A549 (cell line): ENCODE results near the gene SLC16A12. TPM values are rescaled to one million over a fixed set of nuclear protein-coding genes. Genes with fewer than 3 reads are reported as not detected.

ENCODE experiments used
- ATAC-seq, 2 experiments: fragments of 200-7000 bp in 1 of 2; fragments of >200 bp in 1 of 2; cut with Nextera tagmentation in 1 of 2; cut with Tn5 transposase in 1 of 2; 3 replicates each; pipeline versions ENCODE4 v1.8.0 to v1.9.1; 2018 to 2020; ENCODE audit warnings: mild to moderate bottlenecking in 1 of 2, moderate library complexity in 1 of 2
- CTCF ChIA-PET: fragments of 300-600 bp; sonication (Branson Sonifier 250); formaldehyde crosslinking; extraction: SDS; loops from one replicate; lab custom pipeline; 2021; ENCODE audit warnings: antibody characterized with exemption, inconsistent platforms; lab: Yijun Ruan, JAX
- POLR2A ChIA-PET: fragments of 350-600 bp; formaldehyde crosslinking; extraction: SDS; loops from one replicate; lab custom pipeline; 2021; ENCODE audit warnings: antibody characterized with exemption, inconsistent platforms; lab: Yijun Ruan, JAX
- DNase-seq, 2 experiments: peaks; one replicate each; pipeline versions ENCODE4 v3.0.0 to v3.0.0-alpha.2; 2011 to 2016; ENCODE audit warnings: low read depth in 1 of 2, low spot score in 1 of 2
- FAIRE-seq: peaks from 2 replicates; lab custom pipeline; 2011; peaks lifted over from hg19 to GRCh38; lab: Jason Lieb, UNC
- H3K27ac ChIP-seq, 2 experiments: fragments of >200 bp; sonication (Bioruptor Twin); formaldehyde crosslinking; 3 replicates each; pipeline ENCODE4 v1.5.1; 2016 to 2017
- H3K4me1 ChIP-seq: fragments of >200 bp; sonication (Bioruptor Twin); formaldehyde crosslinking; 3 replicates; pipeline ENCODE4 v1.6.1; 2016
- H3K4me2 ChIP-seq: fragments of >200 bp; sonication (Bioruptor Twin); formaldehyde crosslinking; 3 replicates; pipeline ENCODE4 v1.6.1; 2016
- H3K4me3 ChIP-seq: fragments of >200 bp; sonication (Bioruptor Twin); formaldehyde crosslinking; 3 replicates; pipeline ENCODE4 v1.5.1; 2016
- H3K9me3 ChIP-seq: fragments of >200 bp; sonication (Bioruptor Twin); formaldehyde crosslinking; 3 replicates; pipeline ENCODE4 v1.6.1; 2016
- CHD2 ChIP-seq: fragments of 150-350 bp; IDR thresholded peaks from 2 replicates; pipeline ENCODE4 v1.6.1; 2014; ENCODE audit warnings: low read length; ENCODE audit not compliant: partially characterized antibody
- CHD4 ChIP-seq: fragments of 200-600 bp; sonication (generic); IDR thresholded peaks from 2 replicates; pipeline ENCODE4 v1.6.1; 2016; ENCODE audit warnings: antibody characterized with exemption, mild to moderate bottlenecking, borderline replicate concordance
- ELK1 ChIP-seq: fragments of 150-350 bp; IDR thresholded peaks from 2 replicates; pipeline ENCODE4 v1.6.1; 2014; ENCODE audit warnings: low read depth, mild to moderate bottlenecking, low read length
- EP300 ChIP-seq, 2 experiments: fragments of >200 bp; sonication (Bioruptor Twin); formaldehyde crosslinking; IDR thresholded peaks; 2 replicates in 1 of 2; 3 replicates in 1 of 2; pipeline ENCODE4 v1.6.1; 2016 to 2017
- FOSB ChIP-seq: fragments of 250-450 bp; sonication (Bioruptor Pico); IDR thresholded peaks from 2 replicates; pipeline ENCODE4 v1.5.0; 2020; ENCODE audit warnings: mild to moderate bottlenecking, moderate library complexity
- FOXS1 ChIP-seq: fragments of 250-450 bp; sonication (Bioruptor Pico); IDR thresholded peaks from 2 replicates; pipeline ENCODE4 v1.5.0; 2020; ENCODE audit warnings: mild to moderate bottlenecking, moderate library complexity
- HEYL ChIP-seq: fragments of 250-450 bp; sonication (Bioruptor Pico); IDR thresholded peaks from 2 replicates; pipeline ENCODE4 v1.8.0; 2021; ENCODE audit warnings: mild to moderate bottlenecking, moderate library complexity
- HMGXB4 ChIP-seq: fragments of 250-450 bp; sonication (Bioruptor Pico); IDR thresholded peaks from 2 replicates; pipeline ENCODE4 v1.5.0; 2021; ENCODE audit warnings: mild to moderate bottlenecking, moderate library complexity, borderline replicate concordance
- HOXB13 ChIP-seq: fragments of 250-450 bp; sonication (Bioruptor Pico); IDR thresholded peaks from 2 replicates; pipeline ENCODE4 v1.5.0; 2020; ENCODE audit warnings: low read depth, mild to moderate bottlenecking, moderate library complexity
- JUN ChIP-seq, 2 experiments: fragments of >200 bp; sonication (Bioruptor Twin); formaldehyde crosslinking; IDR thresholded peaks; 2 replicates in 1 of 2; 3 replicates in 1 of 2; pipeline ENCODE4 v1.6.1; 2016 to 2017
- KDM1A ChIP-seq: fragments of 200-600 bp; sonication (generic); IDR thresholded peaks from 2 replicates; pipeline ENCODE4 v1.6.1; 2016; ENCODE audit warnings: low read depth, mild to moderate bottlenecking
- MAZ ChIP-seq: fragments of 150-350 bp; IDR thresholded peaks from 2 replicates; pipeline ENCODE4 v1.6.1; 2014; ENCODE audit warnings: antibody characterized with exemption, low read depth, low read length, borderline replicate concordance
- NFE2L2 ChIP-seq: fragments of 150-350 bp; conservative IDR thresholded peaks from 2 replicates; pipeline ENCODE4 v1.6.1; 2014; ENCODE audit warnings: low read length
- NPAS2 ChIP-seq: fragments of 250-450 bp; sonication (Bioruptor Pico); IDR thresholded peaks from 2 replicates; pipeline ENCODE4 v1.8.0; 2022; ENCODE audit warnings: mild to moderate bottlenecking, moderate library complexity, borderline replicate concordance
- PHF8 ChIP-seq: fragments of 200-600 bp; sonication (generic); IDR thresholded peaks from 2 replicates; pipeline ENCODE4 v1.6.1; 2016; ENCODE audit warnings: low read depth, mild to moderate bottlenecking, antibody characterized with exemption, moderate library complexity, borderline replicate concordance
- POLR2AphosphoS2 ChIP-seq: conservative IDR thresholded peaks from 2 replicates; pipeline ENCODE4 v1.6.1; 2012; ENCODE audit warnings: low read length, improper control_type of control experiment, inconsistent platforms
- RARB ChIP-seq: fragments of 250-450 bp; sonication (Bioruptor Pico); IDR thresholded peaks from 2 replicates; pipeline ENCODE4 v1.8.0; 2021; ENCODE audit warnings: mild to moderate bottlenecking, moderate library complexity
- RCOR1 ChIP-seq: fragments of 150-350 bp; IDR thresholded peaks from 2 replicates; pipeline ENCODE4 v1.6.1; 2014; ENCODE audit warnings: antibody characterized with exemption, low read length, low read depth
- REST ChIP-seq: fragments of 200-600 bp; sonication (generic); IDR thresholded peaks from 2 replicates; pipeline ENCODE4 v1.6.1; 2016; ENCODE audit warnings: antibody characterized with exemption, mild to moderate bottlenecking, moderate library complexity
- RFX5 ChIP-seq: fragments of 450-650 bp; IDR thresholded peaks from 2 replicates; pipeline ENCODE4 v1.7.1; 2014; ENCODE audit warnings: antibody characterized with exemption, mild to moderate bottlenecking, moderate library complexity
- SMC3 ChIP-seq: fragments of >200 bp; sonication (Bioruptor Twin); formaldehyde crosslinking; IDR thresholded peaks from 3 replicates; pipeline ENCODE4 v1.6.1; 2018; ENCODE audit warnings: inconsistent platforms
- TP53 ChIP-seq: fragments of 250-450 bp; sonication (Bioruptor Pico); IDR thresholded peaks from 2 replicates; pipeline ENCODE4 v1.5.0; 2021; ENCODE audit warnings: mild to moderate bottlenecking, moderate library complexity
- ZC3H11A ChIP-seq: fragments of 450-650 bp; IDR thresholded peaks from 2 replicates; pipeline ENCODE4 v1.6.1; 2014; ENCODE audit warnings: antibody characterized with exemption, mild to moderate bottlenecking
- WGBS: methylation state at CpG from one replicate; pipeline ENCODE4 v1.1.6; 2017; ENCODE audit errors: missing lambda C conversion rate; 5-methylcytosine and 5-hydroxymethylcytosine counted together
- polyA plus RNA-seq, 4 experiments: library from polyadenylated mRNA; depleted of rRNA in 3 of 4; stranded (reverse); fragments of >200 nt; fragmentation: RNase III in 1 of 4; extraction: RNeasy Plus Mini Kit Qiagen cat#74134 plus additional on column Dnase treatment in 1 of 4; gene quantifications; 2 replicates in 3 of 4; 3 replicates in 1 of 4; pipeline ENCODE4 v1.2.3, GENCODE V29; 2011 to 2017
- TF ChIP-seq, protein P1 (sequence below): fragments of 450-650 bp; IDR thresholded peaks from 2 replicates; pipeline ENCODE4 v1.6.1; 2014; ENCODE audit warnings: antibody characterized with exemption
- TF ChIP-seq, protein P2 (sequence below): fragments of 250-450 bp; sonication (Bioruptor Pico); IDR thresholded peaks from 2 replicates; pipeline ENCODE4 v1.5.0; 2020; ENCODE audit warnings: low read depth, mild to moderate bottlenecking, moderate library complexity
- TF ChIP-seq, protein P3 (sequence below): IDR thresholded peaks from 2 replicates; pipeline ENCODE4 v1.6.1; 2012; ENCODE audit warnings: low read depth, borderline replicate concordance

SLC16A12 gene
- polyA plus RNA-seq, 2 of the 4 experiments (the other 2 are of a cell fraction), result 0.14 to 0.19 TPM

DNA sequence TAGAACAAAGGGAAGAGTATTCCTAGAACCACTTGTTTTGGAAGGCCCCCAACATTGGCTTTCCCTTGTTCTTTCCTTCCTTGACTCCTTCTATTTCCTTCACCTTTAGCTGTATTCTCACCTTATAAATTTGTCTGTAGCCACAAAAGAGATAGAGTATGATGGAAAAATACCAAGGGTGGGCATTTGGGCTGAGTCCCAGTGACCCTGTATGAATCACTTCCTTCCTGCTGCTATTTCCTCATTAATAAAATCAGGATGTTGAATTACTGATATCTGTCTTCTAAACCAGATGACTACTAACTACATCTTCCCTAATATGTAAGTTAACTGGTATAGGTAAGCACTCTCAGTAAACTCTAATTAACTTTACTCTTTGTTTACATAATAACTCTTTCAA is 65.9 kb downstream of the SLC16A12 start:
- POLR2A ChIA-PET, result no interaction called here
- CTCF ChIA-PET, result no interaction called here

DNA sequence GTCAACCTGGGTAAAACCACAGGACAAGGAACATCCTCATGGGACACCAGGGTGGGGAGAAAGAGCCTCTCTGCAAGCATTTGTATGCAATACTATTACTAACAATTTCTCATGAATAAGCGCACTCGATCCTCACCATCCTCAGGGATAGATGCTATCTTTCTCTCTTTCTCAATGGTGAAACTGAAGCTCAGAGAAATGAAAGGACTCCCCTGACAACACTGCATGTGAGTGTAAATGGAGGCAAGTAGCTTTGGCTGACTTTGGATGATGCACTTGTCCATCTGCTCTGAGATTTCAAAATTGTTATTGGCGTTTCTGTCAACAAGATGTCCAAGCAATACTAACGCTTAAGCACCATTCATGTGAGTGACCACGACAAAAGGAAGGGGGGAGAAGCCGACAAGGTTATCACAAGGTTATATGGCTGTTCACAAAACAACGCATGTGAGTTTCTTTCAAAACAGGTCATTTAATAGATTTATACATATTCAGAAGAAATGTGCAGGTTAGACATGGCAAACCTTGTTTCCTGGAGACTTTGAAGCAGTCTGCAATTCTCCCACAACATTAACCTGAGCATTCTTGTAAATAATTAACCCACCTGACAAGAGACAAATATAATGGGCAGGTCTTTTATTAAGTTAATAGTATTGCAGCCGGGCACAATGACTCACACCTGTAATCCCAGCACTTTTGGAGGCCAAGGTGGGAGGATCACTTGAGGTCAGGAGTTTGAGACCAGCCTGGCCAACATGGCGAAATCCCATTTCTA is 67.0 kb downstream of the SLC16A12 start:
- POLR2A ChIA-PET, result no interaction called here
- Histone ChIP-seq H3K4me1 (peaks cover 21% of the 10 kb centered on the region; the same call in 2 of the 3 replicates), H3K27ac (no peak overlapping the region; a peak in 1 of 6 replicates), H3K4me3 (no peak overlapping the region), H3K9me3 (no peaks in the 10 kb centered on the region), H3K4me2 (no peak overlapping the region)
- TF ChIP-seq, protein P1, sequence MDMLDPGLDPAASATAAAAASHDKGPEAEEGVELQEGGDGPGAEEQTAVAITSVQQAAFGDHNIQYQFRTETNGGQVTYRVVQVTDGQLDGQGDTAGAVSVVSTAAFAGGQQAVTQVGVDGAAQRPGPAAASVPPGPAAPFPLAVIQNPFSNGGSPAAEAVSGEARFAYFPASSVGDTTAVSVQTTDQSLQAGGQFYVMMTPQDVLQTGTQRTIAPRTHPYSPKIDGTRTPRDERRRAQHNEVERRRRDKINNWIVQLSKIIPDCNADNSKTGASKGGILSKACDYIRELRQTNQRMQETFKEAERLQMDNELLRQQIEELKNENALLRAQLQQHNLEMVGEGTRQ, result no peak
- TF ChIP-seq CHD2, result no peak
- no peak for TF ChIP-seq POLR2AphosphoS2
- TF ChIP-seq MAZ, result no peak
- TF ChIP-seq RARB (CRISPR knock-in tag), result no peak
- TF ChIP-seq FOXS1, result no peak
- TF ChIP-seq ZC3H11A, result no peak
- TF ChIP-seq NPAS2 (CRISPR knock-in tag), result no peak
- no peak for TF ChIP-seq SMC3
- no peak for TF ChIP-seq PHF8
- TF ChIP-seq REST, result no peak
- TF ChIP-seq RFX5, result no peak
- TF ChIP-seq NFE2L2, result no peak
- TF ChIP-seq KDM1A, result no peak
- CTCF ChIA-PET, result no interaction called here
- no peak for DNase-seq
- no peak for FAIRE-seq
- ATAC-seq, result no peak
- WGBS, result 77% methylated on average over 9 of the region's 9 CpGs

More for the DNA sequence above, 65.9 kb downstream of the SLC16A12 start:
- ATAC-seq, result no peak
- peaks cover 21% of the 10 kb centered on the region; the same call in 2 of the 3 replicates for H3K4me1 ChIP-seq
- H3K9me3 ChIP-seq, result no peaks in the 10 kb centered on the region
- no peak overlapping the region; a peak in 1 of 6 replicates for H3K27ac ChIP-seq
- H3K4me2 ChIP-seq, result no peak overlapping the region
- TF ChIP-seq NFE2L2 (no peak), POLR2AphosphoS2 (no peak), HOXB13 (CRISPR knock-in tag) (no peak), JUN (IDR thresholded peaks at IDR 0.05) (no peak), RFX5 (no peak), HMGXB4 (CRISPR knock-in tag) (no peak), PHF8 (no peak), RCOR1 (no peak), FOSB (CRISPR knock-in tag) (no peak), TP53 (CRISPR knock-in tag) (no peak), EP300 (IDR thresholded peaks at IDR 0.05) (no peak), HEYL (CRISPR knock-in tag) (no peak), ELK1 (no peak), CHD4 (no peak)
- TF ChIP-seq, protein P2, sequence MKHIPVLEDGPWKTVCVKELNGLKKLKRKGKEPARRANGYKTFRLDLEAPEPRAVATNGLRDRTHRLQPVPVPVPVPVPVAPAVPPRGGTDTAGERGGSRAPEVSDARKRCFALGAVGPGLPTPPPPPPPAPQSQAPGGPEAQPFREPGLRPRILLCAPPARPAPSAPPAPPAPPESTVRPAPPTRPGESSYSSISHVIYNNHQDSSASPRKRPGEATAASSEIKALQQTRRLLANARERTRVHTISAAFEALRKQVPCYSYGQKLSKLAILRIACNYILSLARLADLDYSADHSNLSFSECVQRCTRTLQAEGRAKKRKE, result no peak
- TF ChIP-seq, protein P3, sequence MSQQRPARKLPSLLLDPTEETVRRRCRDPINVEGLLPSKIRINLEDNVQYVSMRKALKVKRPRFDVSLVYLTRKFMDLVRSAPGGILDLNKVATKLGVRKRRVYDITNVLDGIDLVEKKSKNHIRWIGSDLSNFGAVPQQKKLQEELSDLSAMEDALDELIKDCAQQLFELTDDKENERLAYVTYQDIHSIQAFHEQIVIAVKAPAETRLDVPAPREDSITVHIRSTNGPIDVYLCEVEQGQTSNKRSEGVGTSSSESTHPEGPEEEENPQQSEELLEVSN, result no peak
- TF ChIP-seq, all 56 proteins: peak for 0
- DNase-seq (no peak), FAIRE-seq (no peak)
- no peak overlapping the region for H3K4me3 ChIP-seq
